CD4-positive, alpha-beta T cell treated with Interleukin-6 at 100 ng/mL for 8 hours (primary cell): Measurements from ENCODE around the gene COL17A1.
A peak's percentile ranks its signal among the peaks of the same experiment; 100 is the strongest.

ENCODE experiments used
- DNase-seq: peaks from one replicate; pipeline ENCODE4 v3.0.0-alpha.2; 2020; ENCODE audit warnings: mixed read lengths, low spot score

Gene COL17A1

DNA sequence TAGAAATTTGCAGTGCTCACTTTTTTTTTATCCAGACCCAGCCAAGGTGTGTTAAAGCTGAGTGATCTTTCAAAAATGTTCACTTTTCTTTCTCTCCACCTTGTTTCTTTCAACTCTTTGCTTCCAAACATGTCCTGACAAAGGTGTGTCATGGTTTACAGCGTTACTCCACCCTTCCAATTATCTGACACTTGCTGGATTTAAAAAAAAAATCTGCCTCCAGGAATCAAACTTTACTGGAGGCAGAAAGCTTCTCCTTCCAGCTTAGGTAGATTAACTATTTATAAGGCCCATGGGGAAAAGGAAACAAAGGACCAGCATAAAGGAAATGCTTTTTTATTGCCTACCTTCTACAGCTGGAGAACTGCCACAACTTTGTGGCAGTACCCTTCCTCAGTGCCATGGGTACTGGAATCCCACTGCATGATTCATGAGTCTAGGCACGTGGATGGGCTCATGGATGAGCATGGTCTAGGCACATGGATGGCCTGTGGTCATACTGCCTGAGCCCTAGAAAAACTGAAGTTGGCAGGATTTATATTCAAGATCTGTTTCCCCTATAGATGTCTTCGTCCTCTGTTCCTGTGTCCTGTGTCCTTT is at the start of gene COL17A1:
TSS of gene COL17A1 (minus strand) at position 80 of the 600 bp plus-strand sequence. CDS start 5,207 bp downstream, outside the sequence.
- DNase-seq: no peak

DNA sequence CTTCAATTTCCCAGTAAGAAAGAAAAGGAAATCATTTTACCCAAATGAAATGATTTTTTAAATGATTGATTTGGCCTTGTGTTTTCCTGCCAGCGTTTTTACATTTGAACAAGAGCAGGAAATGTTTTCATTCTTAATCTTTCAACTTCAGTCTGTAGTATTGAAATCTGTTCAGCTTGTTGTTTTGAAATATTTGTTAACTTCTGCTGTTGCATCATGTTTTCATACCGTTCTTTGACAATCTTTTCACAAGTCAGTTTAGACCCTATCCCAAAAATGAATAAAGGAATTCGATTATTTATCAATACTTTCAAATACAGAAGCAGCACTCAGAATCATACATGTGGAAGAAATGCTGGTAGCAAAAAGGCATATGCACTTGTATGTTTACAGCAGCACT is 44.4 kb upstream of the COL17A1 start:
- no peak for DNase-seq

DNA sequence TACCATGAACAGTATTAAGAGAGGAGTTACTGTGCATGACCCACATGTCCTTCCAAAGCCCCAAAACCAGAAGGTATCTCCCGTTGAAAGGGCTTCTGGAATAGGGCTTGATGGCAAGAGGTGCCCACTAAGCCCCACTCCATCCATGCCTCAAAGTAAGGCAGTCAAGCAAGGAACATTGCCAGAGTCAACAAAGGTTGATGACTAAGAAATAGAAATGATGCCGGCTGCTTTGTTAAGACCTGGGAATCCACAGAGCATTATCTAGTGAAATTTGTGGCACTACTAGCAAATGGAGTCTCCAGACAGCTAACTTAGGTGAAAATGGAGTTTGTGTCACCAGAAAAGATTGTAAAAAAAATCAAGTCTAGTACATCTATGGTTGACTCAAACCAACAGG is 42.5 kb upstream of the COL17A1 start:
- DNase-seq: no peak

DNA sequence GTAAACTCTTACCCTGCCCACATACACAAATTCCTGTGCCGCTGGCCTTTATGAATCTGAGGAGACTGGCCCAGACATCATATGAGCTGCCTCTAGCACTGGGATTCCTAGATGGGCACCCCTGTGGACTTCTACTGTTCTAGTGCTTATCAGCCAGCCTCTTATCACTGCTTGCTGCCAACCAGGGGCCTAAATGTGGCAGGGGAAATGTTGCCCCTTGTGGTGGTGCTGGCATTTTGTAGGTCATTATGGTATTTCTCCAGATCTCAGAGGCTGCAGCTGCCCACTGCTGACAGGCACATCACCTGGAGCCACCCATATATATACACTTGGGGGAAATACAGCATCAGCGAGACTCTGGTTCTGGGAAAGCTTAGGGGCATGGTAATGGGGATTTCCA is 41.7 kb upstream of the COL17A1 start:
- DNase-seq: no peak

DNA sequence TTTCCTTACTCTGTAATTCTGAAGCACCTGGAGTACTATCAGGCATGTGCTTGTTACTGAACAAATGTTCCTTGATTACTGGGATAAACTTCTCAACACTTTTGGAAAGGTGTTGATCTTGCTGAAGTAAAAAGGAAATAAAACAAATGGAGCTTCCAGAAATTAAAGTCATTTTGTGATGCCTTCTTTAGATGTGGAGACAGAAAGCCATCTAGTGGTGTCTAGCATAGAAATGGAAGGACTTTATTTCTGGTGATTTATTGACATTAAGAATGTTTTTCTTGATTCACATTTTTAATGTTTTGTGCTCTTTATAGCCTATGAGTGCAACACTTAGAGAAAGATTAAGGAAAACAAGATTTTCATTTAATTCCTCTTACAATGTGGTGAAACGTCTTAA is 37.7 kb upstream of the COL17A1 start:
- no peak for DNase-seq

DNA sequence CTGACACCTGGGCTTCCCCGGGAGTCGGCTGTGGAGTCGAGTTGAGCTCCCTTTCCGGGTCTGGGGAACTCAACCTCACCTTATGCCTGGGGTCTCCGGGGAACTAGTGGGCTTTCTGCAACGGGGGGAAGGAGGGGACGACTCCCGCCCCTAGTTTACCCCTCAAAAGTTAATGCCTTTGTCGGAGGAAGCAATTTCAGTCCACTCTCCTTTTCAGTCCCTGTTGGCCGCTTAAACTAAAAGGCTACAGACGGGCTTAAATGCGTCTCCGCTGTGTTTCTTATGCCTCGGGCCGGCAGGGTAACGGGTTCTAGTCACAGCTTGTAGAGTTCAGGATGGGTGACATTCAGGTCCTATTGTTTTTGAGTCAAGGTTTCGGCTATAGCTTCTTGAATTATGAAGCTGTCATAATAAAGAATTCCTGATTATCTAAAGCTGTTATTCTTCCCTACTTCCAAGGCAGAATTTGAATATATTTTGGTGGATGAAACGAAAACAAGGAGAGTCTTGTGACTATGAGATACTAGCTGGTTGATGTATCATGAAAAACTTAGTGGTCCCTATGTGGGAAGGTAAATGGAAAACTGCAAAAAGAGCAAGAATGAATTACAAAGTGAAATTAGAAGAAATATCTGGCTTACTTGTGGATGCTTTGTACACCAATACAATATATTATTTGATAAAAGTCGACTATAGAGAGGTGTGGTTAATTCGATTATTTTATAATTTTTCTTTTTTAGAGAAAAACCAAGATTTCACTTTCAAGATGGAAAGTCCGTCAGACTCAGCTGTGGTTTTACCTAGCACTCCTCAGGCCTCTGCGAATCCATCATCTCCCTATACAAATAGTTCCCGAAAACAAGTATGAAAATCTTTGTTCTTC is 36.8 kb upstream of the COL17A1 start:
- no peak for DNase-seq

DNA sequence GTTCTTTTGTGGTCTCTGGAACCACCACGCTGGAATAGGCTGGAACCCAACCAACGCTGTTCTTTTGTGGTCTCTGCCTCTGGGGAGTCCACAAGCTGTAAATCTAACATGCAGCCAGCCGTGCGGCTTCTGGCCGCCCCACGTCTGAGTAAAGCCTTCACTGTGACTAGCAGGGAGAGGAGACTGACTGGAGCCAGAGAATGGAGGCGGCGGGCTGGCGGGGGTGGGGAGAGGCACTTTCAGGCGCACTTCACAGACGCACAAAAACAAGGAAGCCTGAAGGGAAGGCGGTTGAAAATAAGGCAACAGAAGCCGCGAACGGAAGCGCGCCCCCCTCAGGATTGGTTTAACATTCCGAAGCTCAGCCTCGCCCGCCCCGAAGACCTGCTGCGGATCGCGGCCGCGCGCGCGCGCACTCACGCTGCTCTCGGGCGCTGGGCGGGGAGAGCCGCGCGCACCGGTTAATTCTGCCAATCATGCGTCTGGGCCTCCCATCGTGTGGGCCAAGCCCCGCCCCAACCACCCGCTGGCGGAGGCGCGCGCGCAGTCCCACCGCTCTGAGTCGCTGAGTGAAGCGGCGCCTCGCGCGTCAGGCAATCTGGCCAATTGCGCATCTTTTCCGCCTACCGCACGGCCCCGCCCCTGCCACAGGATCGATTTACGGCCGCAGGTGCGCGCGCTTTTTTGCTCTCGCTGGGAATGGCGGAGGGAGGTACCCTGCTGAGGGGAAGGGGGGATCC is 36.0 kb upstream of the COL17A1 start, which contains the start of gene SFR1:
TSS of gene SFR1 (plus strand) at position 687 of the 740 bp plus-strand sequence. CDS start at position 700, 13 bp downstream.
- DNase-seq: peak; percentile 99

DNA sequence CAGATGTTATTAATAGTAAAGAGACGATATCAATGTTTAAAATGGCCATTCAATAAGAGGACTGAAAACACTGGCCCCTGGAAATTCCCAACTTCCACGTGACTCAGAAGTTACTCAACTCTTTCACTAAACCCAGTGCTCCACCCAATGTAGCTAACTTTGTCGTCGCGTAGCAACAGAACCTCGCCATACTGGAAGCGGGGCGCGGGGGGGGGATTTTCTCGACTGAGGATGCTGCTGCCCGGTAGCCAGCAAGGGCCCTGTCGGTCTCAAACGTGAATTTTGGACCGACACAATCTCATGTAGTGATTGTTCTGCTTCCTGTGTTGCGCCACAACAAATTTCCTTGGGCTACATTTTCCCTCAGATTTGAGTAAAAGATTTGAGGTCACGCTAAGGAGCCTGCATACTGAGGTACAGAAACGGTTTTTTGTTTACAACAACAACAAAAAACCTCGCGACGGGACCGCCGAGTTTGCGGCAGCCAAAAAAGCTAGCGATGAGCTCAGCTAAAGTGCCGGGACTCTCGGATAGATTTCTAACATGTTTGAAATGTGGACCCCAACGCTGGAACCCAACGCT is 35.3 kb upstream of the COL17A1 start:
- peak; percentile 84 for DNase-seq

DNA sequence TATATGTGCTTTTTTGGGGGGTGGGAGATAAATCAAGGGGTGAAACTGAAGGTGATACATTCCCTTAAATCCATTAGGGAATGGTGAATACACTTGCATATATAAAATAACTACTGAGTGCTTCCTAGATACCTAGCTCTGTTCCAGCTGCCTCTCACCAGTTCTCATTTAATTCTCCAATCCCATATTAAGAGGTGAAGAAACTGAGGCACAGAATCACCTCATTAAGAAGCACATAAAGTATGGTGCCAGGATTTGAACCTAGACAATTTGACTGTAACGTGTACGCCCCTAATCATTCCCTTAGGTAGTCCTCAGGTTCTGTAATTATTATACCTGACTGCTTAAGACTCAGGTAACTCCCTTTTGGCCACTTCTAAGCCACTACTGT is 34.8 kb upstream of the COL17A1 start:
- DNase-seq: no peak

DNA sequence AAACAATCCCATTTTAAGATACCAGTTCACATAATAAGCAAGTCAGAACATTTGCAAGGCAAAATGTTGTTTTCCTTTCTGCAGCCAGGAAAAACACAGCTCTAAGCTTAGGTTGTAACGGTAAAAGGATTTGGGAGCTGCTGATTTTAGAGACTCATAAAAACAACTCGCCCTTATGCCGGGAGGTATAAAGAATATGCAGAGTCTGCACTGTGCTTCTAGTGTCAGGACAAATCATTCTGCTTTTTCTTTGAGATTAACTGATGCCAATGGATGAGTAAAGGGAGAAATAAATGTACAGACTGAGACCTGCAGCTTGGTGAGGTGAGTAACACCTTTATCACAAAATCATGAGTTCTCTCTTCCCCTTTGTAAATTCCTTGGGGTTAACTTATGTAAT is 34.3 kb upstream of the COL17A1 start:
- DNase-seq: no peak

DNA sequence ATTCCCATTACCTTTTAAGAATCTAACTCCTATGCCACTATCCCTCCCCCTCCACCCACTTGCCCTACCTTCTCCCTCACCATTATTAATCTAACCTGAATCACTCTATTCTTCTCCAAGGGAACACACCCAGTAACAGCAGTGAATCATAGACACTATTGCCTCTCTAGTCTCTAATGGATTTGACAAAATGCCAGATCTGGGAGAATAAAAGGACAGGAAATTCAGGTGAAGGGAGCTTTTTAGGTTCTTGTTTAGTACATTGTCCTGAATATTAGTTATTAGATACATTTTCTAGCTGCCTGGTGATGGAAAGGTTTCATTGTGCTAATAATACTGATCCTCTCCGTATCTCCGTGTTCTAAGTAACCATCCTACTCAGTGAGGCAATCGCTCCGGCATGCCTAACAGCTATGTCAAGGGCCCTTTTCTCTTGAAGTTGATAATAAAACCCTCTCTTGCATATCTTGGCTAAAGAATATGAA is 32.2 kb upstream of the COL17A1 start:
- no peak for DNase-seq

DNA sequence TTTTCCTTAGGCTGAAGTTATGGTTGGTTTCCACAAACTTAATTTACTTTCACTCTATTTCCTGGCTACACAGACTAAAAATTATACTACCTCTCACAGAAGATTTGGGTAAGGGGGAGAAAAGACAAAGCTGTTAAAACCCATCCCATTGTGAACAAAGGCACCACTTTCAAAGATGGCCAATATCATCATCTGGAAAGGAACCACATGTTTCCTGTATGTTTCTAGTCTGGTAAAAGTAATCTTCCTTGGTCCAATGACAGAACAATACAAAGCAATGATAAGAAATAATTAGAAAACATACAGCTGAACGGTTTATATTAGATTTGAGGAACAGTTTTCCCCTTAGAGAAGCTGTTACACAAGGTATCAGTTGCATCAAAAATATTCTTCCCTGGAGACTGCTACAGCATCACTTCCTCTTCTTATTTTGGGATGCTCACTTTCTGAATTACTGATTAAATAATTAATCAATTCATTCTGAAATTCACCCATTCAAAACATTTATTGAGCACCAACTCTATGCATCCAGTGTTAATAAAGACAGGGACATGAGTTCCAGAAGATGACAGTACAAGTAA is 27.8 kb upstream of the COL17A1 start:
- no peak for DNase-seq

DNA sequence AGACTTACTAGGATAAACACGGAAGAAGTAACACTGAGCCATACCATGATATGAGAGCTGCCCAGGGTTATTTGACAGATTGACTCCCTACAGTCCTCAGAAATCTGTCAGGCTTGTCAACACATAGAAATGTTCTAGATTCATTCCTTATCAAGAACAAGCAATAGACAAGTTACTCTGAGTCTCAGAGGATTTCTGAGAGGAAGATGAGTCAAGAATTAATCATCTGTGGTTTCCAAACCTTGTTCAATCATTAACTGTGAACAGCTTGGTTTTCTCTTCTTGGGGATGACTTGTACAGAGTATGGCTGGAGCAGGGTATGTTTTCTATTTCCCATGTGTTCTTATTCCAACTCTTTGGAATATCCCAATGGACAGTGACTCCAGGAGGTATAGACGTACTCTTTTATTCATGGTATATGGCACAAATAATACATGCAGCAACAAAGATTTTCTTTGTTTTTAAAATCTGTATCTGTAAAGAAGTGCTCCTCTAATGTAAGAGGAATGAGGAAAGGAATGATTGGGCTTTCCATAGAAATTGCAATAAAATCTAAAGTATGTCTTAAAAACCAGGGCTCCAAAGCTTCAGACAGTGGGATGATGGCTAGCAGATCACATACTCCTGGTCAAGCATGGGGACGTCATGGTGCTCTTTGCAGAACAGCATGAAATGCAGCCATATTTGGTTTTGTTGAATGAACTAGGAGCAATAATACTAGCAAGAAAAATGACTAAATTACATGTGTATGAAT is 24.4 kb upstream of the COL17A1 start:
- no peak for DNase-seq

DNA sequence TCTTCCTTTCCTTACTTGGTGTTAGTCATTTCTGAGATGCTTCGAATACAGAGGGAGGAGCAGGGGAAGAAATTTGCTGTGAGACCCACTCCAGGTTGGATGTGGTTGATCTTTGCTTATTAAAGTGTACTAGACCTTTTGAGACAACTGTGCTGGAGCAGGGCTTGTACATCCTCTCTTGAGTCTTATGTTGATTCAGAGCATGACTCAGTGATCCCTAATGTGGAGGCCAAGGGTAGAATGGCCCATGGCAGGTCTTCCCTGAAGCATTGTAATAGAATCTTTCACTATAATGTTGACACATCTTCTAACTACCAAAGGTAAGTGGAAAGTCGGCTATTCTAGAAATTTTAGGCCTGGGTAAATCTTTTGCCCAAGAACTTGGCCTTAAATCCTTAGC is 19.2 kb upstream of the COL17A1 start:
- no peak for DNase-seq

DNA sequence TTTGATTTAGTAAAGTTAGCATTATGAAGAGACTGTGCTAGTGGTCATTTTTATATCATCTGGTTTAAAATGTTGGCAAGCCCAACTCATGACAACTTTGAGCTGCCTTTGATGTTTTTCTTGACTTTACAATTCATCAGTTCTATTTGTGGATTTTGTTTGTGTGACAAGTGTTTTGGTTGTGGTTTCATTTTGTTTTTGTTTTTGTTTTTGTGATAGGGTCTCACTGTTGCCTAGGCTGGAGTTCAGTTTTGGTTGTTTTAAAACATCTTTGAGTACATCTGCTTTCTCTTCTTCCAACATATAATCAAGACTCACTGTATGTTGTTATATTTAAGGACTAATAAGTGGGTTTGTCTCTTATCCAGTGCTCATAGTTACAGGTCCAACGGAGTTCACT is 18.7 kb upstream of the COL17A1 start:
- no peak for DNase-seq

DNA sequence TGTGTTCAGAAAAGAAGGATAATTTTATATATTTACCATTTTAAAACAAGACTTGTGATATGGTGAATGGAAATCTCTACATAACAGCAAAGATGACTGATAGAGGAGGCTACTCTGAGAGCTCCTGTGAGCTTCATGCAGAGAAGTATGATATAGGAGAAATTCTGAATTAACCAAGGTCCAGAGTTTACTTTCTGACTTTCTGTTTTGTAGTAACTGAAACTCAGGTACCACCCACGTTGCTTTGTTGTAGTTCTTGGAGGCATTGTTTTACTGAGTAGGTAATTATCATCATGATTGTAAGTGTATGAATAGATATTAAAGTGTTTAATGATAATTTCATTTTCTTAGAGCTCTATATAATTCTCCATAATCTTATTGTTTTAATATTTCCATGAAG is 18.3 kb upstream of the COL17A1 start:
- DNase-seq: no peak

DNA sequence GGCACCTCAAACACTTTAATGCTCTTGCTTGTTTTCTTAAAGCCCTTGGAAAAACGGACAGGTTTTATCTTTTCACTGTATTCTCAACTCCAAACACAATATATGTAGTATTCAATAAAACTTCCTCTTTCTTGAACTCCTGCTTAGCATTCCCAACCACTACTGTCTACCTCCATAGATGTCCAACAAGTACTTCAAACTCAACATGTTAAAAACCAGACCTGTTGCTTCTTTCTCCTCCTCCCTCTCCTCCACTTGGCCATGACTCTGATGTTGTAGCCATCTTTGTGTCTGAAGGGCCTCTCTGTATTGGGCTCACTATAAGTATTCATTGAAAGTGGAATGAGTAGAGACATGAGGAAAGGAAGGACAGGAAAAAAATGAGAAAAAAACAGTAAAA is 16.2 kb upstream of the COL17A1 start:
- DNase-seq: no peak

DNA sequence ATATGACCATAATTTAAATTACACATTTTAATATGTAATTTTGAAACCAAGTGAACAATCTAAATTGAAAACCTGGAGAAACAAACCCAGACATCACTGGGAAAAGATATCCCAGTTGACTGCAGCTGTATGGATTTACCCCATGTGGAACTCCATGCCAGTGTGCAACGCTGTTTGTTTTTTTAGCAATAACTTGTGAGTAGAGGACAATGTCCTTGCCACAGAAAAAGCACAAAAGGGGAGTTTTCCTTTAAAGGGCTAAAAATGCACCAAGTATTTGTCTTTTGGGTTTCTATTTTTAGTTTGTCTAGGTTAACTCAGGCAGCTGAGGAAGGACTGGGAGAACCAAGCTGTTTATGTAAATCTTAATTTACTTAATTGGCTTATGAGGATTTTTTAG is 15.1 kb upstream of the COL17A1 start:
- no peak for DNase-seq

DNA sequence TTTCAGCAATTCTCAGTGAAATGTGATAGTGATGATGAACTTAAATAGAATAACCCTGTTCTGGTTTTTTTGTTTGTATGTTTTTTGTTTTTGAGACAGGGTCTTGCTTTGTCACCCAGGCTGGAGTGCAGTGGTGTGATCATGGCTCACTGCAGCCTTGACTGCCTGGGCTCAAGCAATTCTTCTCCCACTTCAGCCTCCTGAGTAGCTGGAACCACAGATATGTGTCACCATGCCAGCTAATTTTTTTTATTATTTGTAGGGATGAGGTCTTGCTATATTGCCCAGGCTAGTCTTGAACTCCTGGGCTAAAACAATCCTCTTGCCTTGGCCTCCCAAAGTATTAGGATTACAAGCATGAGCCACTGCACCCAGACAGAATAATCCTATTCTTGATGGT is 14.3 kb upstream of the COL17A1 start:
- no peak for DNase-seq

DNA sequence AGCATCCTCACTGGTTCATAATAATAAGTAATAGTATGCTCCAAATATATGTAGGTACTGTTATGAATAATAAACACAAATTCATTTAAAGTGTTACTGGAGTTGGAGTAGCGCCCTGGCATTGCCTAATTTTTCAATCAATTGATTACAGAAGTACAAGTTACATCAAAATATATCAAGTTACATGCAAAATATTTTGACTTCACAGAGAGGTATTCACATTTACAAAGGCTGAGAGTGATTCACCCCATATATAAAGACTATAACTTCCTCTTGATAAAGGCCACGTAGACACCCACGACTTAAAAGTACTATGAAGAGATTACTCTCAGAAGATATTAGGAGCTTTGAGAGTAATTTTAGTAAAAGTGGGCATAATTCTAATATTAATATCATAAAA is 13.6 kb upstream of the COL17A1 start:
- no peak for DNase-seq

DNA sequence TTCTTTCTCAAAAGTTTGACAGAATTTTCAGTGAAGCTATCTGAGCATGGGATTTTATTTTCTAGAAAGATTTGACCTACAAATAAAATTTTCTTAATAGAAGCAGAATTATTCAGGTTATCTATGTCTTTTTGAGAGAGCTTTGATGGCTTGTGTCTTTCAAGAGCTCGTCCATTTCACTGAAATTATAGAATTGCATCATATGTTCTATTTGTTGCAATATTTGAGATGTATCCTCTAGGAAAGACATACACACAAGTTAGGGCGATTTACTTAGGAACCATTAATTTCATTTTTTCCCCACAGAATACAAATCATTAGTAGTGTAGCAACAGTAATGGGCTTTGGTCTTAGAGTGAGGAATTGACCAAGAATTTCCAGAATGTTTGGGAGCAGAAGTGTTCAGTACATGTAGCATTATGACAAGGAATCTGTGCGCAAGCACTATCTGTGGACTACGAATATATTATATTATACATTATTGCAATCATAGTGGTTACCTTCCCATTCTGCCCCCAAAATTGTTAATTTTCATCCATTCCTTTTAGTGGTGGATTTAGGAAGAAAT is 12.8 kb upstream of the COL17A1 start:
- DNase-seq: no peak
